PC-3 (cell line): Measurements from ENCODE around the gene TAGLN.

Source experiments
- CTCF ChIP-seq: fragments of 300-600 bp; sonication (generic); conservative IDR thresholded peaks from 2 replicates; pipeline ENCODE4 v1.5.1; 2017; ENCODE audit warnings: antibody characterized with exemption, low read depth, mild to moderate bottlenecking, low read length
- EZH2 ChIP-seq: fragments of 300-600 bp; sonication (generic); IDR thresholded peaks from one replicate; pipeline ENCODE4 v1.6.1; 2017; ENCODE audit warnings: antibody characterized with exemption, mild to moderate bottlenecking, low read length; ENCODE audit not compliant: unreplicated experiment
- EZH2phosphoT487 ChIP-seq: fragments of 300-600 bp; sonication (generic); IDR thresholded peaks from 2 replicates; pipeline ENCODE4 v1.6.1; 2018; ENCODE audit warnings: mild to moderate bottlenecking, antibody characterized with exemption, low read length, borderline replicate concordance

GRCh38 chr11:117205211-117205818 is 6.1 kb downstream of the TAGLN start:
- TF ChIP-seq CTCF: no peak
- no peak for TF ChIP-seq EZH2phosphoT487
- TF ChIP-seq EZH2: no peak
